Measurements from ENCODE around the gene TRIM10.
"Not testable (repeated sequence)": the region's sequence is repeated elsewhere in the genome, so short reads cannot be mapped to it uniquely, and the experiment has no call there.

The TRIM10 gene

DNA sequence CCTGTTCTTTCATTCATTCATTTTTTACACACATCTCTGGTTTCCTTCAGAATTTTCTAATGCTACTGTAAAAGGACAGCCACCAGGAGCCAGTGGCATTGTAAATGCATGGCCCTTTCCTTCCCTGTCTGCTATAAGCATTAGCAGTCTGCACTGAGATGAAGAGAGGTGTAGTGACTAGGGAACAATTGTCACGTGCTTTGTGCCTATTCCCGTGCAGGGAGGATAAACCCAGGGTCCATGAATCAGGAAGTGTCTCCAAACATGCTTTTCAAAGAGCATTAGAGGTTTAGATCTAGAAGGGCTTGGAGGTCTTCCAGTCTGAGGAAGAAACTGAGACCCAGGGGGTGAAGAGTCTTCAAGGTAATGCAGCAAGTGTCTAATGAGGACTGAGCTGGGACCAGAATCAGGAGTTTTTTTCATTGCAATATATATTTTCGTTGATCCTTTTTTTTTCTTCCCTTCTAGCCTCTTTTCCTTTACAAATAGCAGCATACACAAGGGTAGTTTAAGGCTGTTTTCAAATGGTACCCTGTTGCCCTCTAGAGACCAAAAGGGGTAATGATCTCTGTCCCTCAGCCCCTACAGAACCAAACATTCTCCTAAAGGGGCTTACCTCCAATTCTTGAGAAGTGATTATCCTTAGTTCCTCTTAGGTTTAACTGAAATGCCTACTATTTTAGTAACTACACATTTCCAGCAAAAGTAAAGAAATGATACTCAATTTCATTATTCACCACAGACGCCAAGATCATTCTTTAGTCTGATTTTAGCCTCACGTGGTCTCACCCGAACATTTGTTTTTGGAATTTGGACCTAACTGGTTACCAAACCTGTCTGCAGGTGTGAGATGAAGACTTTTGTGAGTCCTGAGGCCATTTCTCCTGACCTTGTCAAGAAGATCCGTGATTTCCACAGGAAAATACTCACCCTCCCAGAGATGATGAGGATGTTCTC lies 8.9 kb upstream of the TRIM10 start:
- H3K27me3 ChIP-seq (ENCODE audit: insufficient read depth, low read depth), result no peaks in the 10 kb centered on the region
- no peak overlapping the region for H2AFZ ChIP-seq (ENCODE audit: low read depth)
- no peaks in the 10 kb centered on the region for H4K20me1 ChIP-seq (ENCODE audit: insufficient read depth)
- no peak overlapping the region for H3K27ac ChIP-seq
- H3K79me2 ChIP-seq (ENCODE audit: insufficient read depth, low read depth), result no peaks in the 10 kb centered on the region
- H3K36me3 ChIP-seq (ENCODE audit: insufficient read depth), result no peaks in the 10 kb centered on the region
- TF ChIP-seq, protein P1, sequence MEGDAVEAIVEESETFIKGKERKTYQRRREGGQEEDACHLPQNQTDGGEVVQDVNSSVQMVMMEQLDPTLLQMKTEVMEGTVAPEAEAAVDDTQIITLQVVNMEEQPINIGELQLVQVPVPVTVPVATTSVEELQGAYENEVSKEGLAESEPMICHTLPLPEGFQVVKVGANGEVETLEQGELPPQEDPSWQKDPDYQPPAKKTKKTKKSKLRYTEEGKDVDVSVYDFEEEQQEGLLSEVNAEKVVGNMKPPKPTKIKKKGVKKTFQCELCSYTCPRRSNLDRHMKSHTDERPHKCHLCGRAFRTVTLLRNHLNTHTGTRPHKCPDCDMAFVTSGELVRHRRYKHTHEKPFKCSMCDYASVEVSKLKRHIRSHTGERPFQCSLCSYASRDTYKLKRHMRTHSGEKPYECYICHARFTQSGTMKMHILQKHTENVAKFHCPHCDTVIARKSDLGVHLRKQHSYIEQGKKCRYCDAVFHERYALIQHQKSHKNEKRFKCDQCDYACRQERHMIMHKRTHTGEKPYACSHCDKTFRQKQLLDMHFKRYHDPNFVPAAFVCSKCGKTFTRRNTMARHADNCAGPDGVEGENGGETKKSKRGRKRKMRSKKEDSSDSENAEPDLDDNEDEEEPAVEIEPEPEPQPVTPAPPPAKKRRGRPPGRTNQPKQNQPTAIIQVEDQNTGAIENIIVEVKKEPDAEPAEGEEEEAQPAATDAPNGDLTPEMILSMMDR (conservative IDR thresholded peaks at IDR 0.05; ENCODE audit: low read depth, low read length), result peak; percentile 81
- no peak overlapping the region for H3K9ac ChIP-seq
- H3K4me1 ChIP-seq (ENCODE audit: low read depth, poor library complexity, severe bottlenecking), result no peaks in the 10 kb centered on the region
- no peak overlapping the region for H3K4me2 ChIP-seq
- no peak overlapping the region for H3K4me3 ChIP-seq (IDR thresholded peaks at IDR 0.05; ENCODE audit: insufficient read depth, low read depth, low read length)

DNA sequence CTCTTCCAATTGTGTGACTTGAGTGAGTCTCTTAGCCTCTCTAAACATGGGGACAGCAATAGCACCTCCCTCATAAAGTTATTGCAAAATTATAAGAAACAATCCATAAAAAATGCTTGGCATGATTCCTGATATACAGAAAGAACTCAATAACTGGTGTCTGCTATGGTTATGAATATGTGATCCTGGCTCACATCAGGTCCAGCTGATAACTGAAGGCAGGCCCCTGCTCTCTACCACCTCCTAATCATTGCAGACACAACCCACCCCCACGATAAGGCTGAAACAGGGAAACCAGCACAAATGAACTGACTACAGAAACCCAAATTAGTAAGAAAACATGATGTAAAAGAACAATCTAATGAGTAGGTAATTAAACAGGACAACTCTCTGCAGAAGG lies 7.7 kb upstream of the TRIM10 start:
- H3K36me3 ChIP-seq (ENCODE audit: insufficient read depth), result no peaks in the 10 kb centered on the region
- no peaks in the 10 kb centered on the region for H4K20me1 ChIP-seq (ENCODE audit: insufficient read depth)
- no peak overlapping the region for H3K9ac ChIP-seq

DNA sequence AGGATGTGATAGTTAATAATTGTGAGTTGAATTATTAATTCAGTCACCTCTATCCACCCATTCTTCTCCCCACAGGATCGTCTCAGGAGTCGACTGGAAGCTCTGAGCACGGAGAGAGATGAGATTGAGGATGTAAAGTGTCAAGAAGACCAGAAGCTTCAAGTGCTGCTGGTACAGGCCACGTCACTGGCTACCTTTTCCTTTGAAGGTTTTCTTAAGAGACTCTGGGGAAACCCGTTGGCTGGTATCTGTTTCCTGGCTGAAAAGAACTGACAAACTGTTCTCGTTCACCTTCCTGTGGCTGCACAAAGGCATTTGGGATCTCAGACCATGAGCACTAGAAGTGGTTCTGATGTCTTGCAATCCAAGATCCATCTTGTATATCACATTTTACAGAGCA lies 6.1 kb upstream of the TRIM10 start:
- H3K9ac ChIP-seq, result no peak overlapping the region
- no peak overlapping the region for H3K4me2 ChIP-seq
- no peaks in the 10 kb centered on the region for H3K79me2 ChIP-seq (ENCODE audit: insufficient read depth, low read depth)
- no peaks in the 10 kb centered on the region for H4K20me1 ChIP-seq (ENCODE audit: insufficient read depth)
- H3K27ac ChIP-seq, result no peak overlapping the region
- no peaks in the 10 kb centered on the region for H3K36me3 ChIP-seq (ENCODE audit: insufficient read depth)
- H2AFZ ChIP-seq (ENCODE audit: low read depth), result no peak overlapping the region
- H3K4me3 ChIP-seq (IDR thresholded peaks at IDR 0.05; ENCODE audit: insufficient read depth, low read depth, low read length), result no peak overlapping the region
- no peaks in the 10 kb centered on the region for H3K27me3 ChIP-seq (ENCODE audit: insufficient read depth, low read depth)
- TF ChIP-seq, protein P1 (conservative IDR thresholded peaks at IDR 0.05; ENCODE audit: low read depth, low read length), result no peak
- no peaks in the 10 kb centered on the region for H3K4me1 ChIP-seq (ENCODE audit: low read depth, poor library complexity, severe bottlenecking)

More for the DNA sequence above, 7.7 kb upstream of the TRIM10 start:
- H3K4me2 ChIP-seq, result no peak overlapping the region
- no peaks in the 10 kb centered on the region for H3K4me1 ChIP-seq (ENCODE audit: low read depth, poor library complexity, severe bottlenecking)
- H3K27me3 ChIP-seq (ENCODE audit: insufficient read depth, low read depth), result no peaks in the 10 kb centered on the region
- H3K4me3 ChIP-seq (IDR thresholded peaks at IDR 0.05; ENCODE audit: insufficient read depth, low read depth, low read length), result no peak overlapping the region
- H3K79me2 ChIP-seq (ENCODE audit: insufficient read depth, low read depth), result no peaks in the 10 kb centered on the region
- TF ChIP-seq, protein P1 (conservative IDR thresholded peaks at IDR 0.05; ENCODE audit: low read depth, low read length), result no peak
- no peak overlapping the region for H2AFZ ChIP-seq (ENCODE audit: low read depth)
- no peak overlapping the region for H3K27ac ChIP-seq

DNA sequence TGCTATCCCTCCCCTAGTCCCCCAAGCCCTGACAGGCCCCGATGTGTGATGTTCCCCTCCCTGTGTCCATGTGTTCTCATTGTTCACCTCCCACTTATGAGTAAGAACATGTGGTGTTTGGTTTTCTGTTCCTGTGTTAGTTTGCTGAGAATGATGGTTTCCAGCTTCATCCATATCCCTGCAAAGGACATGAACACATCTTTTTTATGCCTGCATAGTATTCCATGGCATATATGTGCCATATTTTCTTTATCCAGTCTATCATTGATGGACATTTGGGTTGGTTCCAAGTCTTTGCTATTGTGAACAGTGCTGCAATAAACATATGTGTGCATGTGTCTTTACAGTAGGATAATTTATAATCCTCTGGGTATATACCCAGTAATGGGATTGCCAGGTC lies 4.2 kb upstream of the TRIM10 start:
- H3K27me3 ChIP-seq (ENCODE audit: insufficient read depth, low read depth); H3K27ac ChIP-seq; H3K79me2 ChIP-seq (ENCODE audit: insufficient read depth, low read depth); H3K4me3 ChIP-seq (IDR thresholded peaks at IDR 0.05; ENCODE audit: insufficient read depth, low read depth, low read length); H3K36me3 ChIP-seq (ENCODE audit: insufficient read depth); H4K20me1 ChIP-seq (ENCODE audit: insufficient read depth); H3K4me2 ChIP-seq; H2AFZ ChIP-seq (ENCODE audit: low read depth); H3K9ac ChIP-seq; H3K4me1 ChIP-seq (ENCODE audit: low read depth, poor library complexity, severe bottlenecking): not testable (repeated sequence)

DNA sequence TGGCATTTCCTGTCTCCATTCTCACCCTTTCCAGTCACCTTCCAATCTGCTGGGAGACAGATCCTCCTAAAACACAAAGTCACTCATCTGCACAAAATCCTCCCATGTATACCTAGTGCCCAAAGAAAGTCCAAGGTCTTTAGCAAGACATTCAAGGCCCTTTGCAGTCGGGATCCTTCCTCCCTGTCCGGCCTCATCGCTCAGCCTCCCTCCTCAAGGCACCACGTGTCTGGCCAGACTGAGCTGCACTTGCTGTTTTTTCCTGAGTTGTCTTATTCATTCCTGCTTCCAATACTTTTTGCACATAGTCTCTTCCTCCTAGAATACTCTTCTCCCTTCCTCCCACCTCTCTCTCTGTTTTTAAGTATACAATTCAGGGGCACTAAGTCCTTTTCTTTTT lies 3.7 kb upstream of the TRIM10 start:
- no peak overlapping the region for H3K27ac ChIP-seq
- TF ChIP-seq, protein P1 (conservative IDR thresholded peaks at IDR 0.05; ENCODE audit: low read depth, low read length), result no peak
- H3K9ac ChIP-seq, result no peak overlapping the region
- H3K4me1 ChIP-seq (ENCODE audit: low read depth, poor library complexity, severe bottlenecking), result no peaks in the 10 kb centered on the region
- no peaks in the 10 kb centered on the region for H3K79me2 ChIP-seq (ENCODE audit: insufficient read depth, low read depth)
- H3K4me3 ChIP-seq (IDR thresholded peaks at IDR 0.05; ENCODE audit: insufficient read depth, low read depth, low read length), result no peak overlapping the region
- no peak overlapping the region for H3K4me2 ChIP-seq
- no peaks in the 10 kb centered on the region for H4K20me1 ChIP-seq (ENCODE audit: insufficient read depth)
- H3K27me3 ChIP-seq (ENCODE audit: insufficient read depth, low read depth), result no peaks in the 10 kb centered on the region
- H2AFZ ChIP-seq (ENCODE audit: low read depth), result no peak overlapping the region
- no peaks in the 10 kb centered on the region for H3K36me3 ChIP-seq (ENCODE audit: insufficient read depth)

All from KMS-11 (cell line).